CD8-positive, alpha-beta memory T cell (primary cell): ENCODE measurements around the gene CXorf66. TPM values are rescaled to one million over a fixed set of nuclear protein-coding genes. Genes with fewer than 3 reads are reported as not detected.
"Not testable (repeated sequence)": the region's sequence is repeated elsewhere in the genome, so short reads cannot be mapped to it uniquely, and the experiment has no call there.

ENCODE experiments used
- CTCF ChIA-PET: fragments of 350-600 bp; sonication (Branson Sonifier 250); formaldehyde crosslinking; loops from one replicate; lab custom pipeline; 2021; ENCODE audit warnings: antibody characterized with exemption; lab: Charles Lee
- POLR2A ChIA-PET: fragments of 350-600 bp; sonication (Branson Sonifier 250); formaldehyde crosslinking; loops from one replicate; lab custom pipeline; 2021; ENCODE audit warnings: antibody characterized with exemption; lab: Charles Lee
- DNase-seq, 5 donors: peaks; one replicate each; pipeline versions ENCODE4 v3.0.0 to v3.0.0-alpha.2; 2020 to 2022; ENCODE audit warnings: mixed read lengths in 1 of 5
- H3K27ac ChIP-seq: one replicate; pipeline ENCODE4 v1.7.0; 2013; ENCODE audit warnings: low read depth, mild to moderate bottlenecking, low read length, moderate library complexity
- H3K27me3 ChIP-seq: 2 replicates; pipeline ENCODE4 v1.7.0; 2013; ENCODE audit warnings: low read length, mild to moderate bottlenecking; ENCODE audit not compliant: insufficient read depth, poor library complexity, severe bottlenecking
- H3K36me3 ChIP-seq: 2 replicates; pipeline ENCODE4 v1.7.0; 2013; ENCODE audit warnings: mild to moderate bottlenecking, low read length, moderate library complexity; ENCODE audit not compliant: insufficient read depth
- H3K4me1 ChIP-seq: 2 replicates; pipeline ENCODE4 v1.7.0; 2013; ENCODE audit warnings: mild to moderate bottlenecking, low read length, moderate library complexity; ENCODE audit not compliant: insufficient read depth
- H3K4me3 ChIP-seq: 2 replicates; pipeline ENCODE4 v1.7.0; 2013; ENCODE audit warnings: mild to moderate bottlenecking, low read length
- H3K9me3 ChIP-seq: 2 replicates; pipeline ENCODE4 v1.7.0; 2013; ENCODE audit warnings: mild to moderate bottlenecking, low read length
- H3K27ac Mint-ChIP-seq, 8 donors: one replicate each; pipeline ENCODE4 v1.8.0; 2020 to 2021; ENCODE audit warnings: mixed read lengths in 8 of 8, mild to moderate bottlenecking in 6 of 8, inconsistent platforms in 3 of 8, moderate library complexity in 3 of 8
- H3K27me3 Mint-ChIP-seq, 2 donors: one replicate each; pipeline ENCODE4 v1.8.0; 2020 to 2021; ENCODE audit warnings: mixed read lengths in 2 of 2, mild to moderate bottlenecking in 1 of 2, moderate library complexity in 1 of 2
- H3K36me3 Mint-ChIP-seq, 3 donors: one replicate each; pipeline ENCODE4 v1.8.0; 2020 to 2021; ENCODE audit warnings: mixed read lengths in 3 of 3, inconsistent platforms in 1 of 3, mild to moderate bottlenecking in 1 of 3
- H3K4me1 Mint-ChIP-seq, 3 donors: one replicate each; pipeline ENCODE4 v1.8.0; 2020 to 2021; ENCODE audit warnings: mixed read lengths in 3 of 3, inconsistent platforms in 1 of 3, mild to moderate bottlenecking in 1 of 3
- H3K4me3 Mint-ChIP-seq, 7 donors: one replicate each; pipeline ENCODE4 v1.8.0; 2020 to 2021; ENCODE audit warnings: mixed read lengths in 7 of 7, mild to moderate bottlenecking in 6 of 7, moderate library complexity in 4 of 7, inconsistent platforms in 2 of 7
- H3K9me3 Mint-ChIP-seq, 5 donors: one replicate each; pipeline ENCODE4 v1.8.0; 2020 to 2022; ENCODE audit warnings: mixed read lengths in 5 of 5, mild to moderate bottlenecking in 3 of 5, moderate library complexity in 2 of 5, inconsistent platforms in 1 of 5
- polyA plus RNA-seq: library from polyadenylated mRNA; unstranded; fragments of 300-500 nt; fragmentation: Illumina TruSeq; gene quantifications from one replicate; pipeline ENCODE4 v1.2.3, GENCODE V29; 2021
- total RNA-seq, 2 experiments: library from RNA; stranded (reverse); gene quantifications; one replicate each; pipeline ENCODE4 v1.2.3, GENCODE V29; 2021

The CXorf66 gene
- total and polyA plus RNA-seq, 3 experiments from 2014 or later, result not detected

- H3K36me3 Mint-ChIP-seq, result no peaks in the 10 kb centered on the region
- no peak overlapping the region for H3K27ac Mint-ChIP-seq
- no peak overlapping the region for H3K4me3 ChIP-seq
- no peak for DNase-seq
- CTCF ChIA-PET, result no interaction called here
- no peaks in the 10 kb centered on the region for H3K36me3 ChIP-seq
- H3K4me3 Mint-ChIP-seq, result no peak overlapping the region
- POLR2A ChIA-PET, result no interaction called here
- no peaks in the 10 kb centered on the region for H3K4me1 ChIP-seq
- H3K9me3 Mint-ChIP-seq, result peaks cover 0 to 4% (median 0%) of the 10 kb centered on the region in 5 donors
- H3K27ac ChIP-seq, result no peak overlapping the region
- no peaks in the 10 kb centered on the region for H3K9me3 ChIP-seq
- no peaks in the 10 kb centered on the region for H3K27me3 ChIP-seq
- H3K4me1 Mint-ChIP-seq, result no peaks in the 10 kb centered on the region
- H3K27me3 Mint-ChIP-seq, result peaks cover 16 to 17% of the 10 kb centered on the region in 2 donors
Observed at GRCh38 chrX:139967300-139967699, 2.0 kb upstream of the CXorf66 start.

DNA sequence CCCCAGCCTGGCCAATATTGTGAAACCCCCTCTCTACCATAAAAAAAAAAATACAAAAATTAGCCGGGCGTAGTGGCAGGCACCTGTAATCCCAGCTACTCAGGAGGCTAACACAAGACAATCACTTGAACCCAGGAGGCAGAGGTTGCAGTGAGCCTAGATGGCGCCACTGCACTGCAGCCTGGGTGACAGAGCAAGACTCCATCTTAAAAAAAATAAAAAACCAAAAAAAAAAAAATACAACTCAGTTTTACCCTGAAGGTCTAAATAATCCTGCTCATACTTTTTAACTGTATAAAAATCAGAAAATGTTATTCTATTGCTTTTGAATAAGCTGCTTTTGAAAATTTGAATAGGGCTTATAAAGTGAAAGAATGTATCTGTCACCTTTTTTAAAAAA lies 838 bp upstream of the CXorf66 start:
- H3K36me3 ChIP-seq, CTCF ChIA-PET, H3K4me3 ChIP-seq, POLR2A ChIA-PET, H3K9me3 Mint-ChIP-seq, H3K4me1 ChIP-seq, H3K4me3 Mint-ChIP-seq, H3K27ac Mint-ChIP-seq, H3K27ac ChIP-seq, H3K9me3 ChIP-seq, DNase-seq, H3K36me3 Mint-ChIP-seq, H3K27me3 ChIP-seq, H3K4me1 Mint-ChIP-seq: not testable (repeated sequence)
- H3K27me3 Mint-ChIP-seq, result peaks cover 14 to 23% of the 10 kb centered on the region in 2 donors

DNA sequence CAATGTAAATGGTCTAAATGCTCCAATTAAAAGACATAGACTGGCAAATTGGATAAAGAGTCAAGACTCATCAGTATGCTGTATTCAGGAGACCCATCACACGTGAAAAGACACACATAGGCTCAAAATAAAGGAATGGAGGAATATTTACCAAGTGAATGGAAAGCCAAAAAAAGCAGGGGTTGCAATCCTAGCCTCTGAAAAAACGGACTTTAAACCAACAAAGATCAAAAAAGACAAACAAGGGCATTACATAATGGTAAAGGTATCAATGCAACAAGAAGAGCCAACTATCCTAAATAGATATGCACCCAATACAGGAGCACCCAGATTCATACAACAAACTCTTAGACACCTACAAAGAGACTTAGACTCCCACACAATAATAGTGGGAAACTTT lies 4.2 kb downstream of the CXorf66 start:
- H3K4me3 Mint-ChIP-seq, H3K27me3 ChIP-seq, H3K9me3 Mint-ChIP-seq, CTCF ChIA-PET, DNase-seq, H3K4me1 Mint-ChIP-seq, H3K27ac ChIP-seq, POLR2A ChIA-PET, H3K4me1 ChIP-seq, H3K4me3 ChIP-seq, H3K9me3 ChIP-seq, H3K36me3 Mint-ChIP-seq, H3K27ac Mint-ChIP-seq, H3K36me3 ChIP-seq: not testable (repeated sequence)
- peaks cover 16 to 36% of the 10 kb centered on the region in 2 donors for H3K27me3 Mint-ChIP-seq

GRCh38 chrX:139949703-139950102 lies 15.6 kb downstream of the CXorf66 start:
- H3K27me3 ChIP-seq, result no peaks in the 10 kb centered on the region
- CTCF ChIA-PET, result no interaction called here
- Mint-ChIP-seq H3K27me3 (peaks cover 3 to 8% of the 10 kb centered on the region in 2 donors), H3K36me3 (no peaks in the 10 kb centered on the region), H3K9me3 (no peaks in the 10 kb centered on the region), H3K4me3 (no peak overlapping the region), H3K4me1 (no peaks in the 10 kb centered on the region), H3K27ac (no peak overlapping the region)
- no peaks in the 10 kb centered on the region for H3K36me3 ChIP-seq
- POLR2A ChIA-PET, result no interaction called here
- no peak overlapping the region for H3K4me3 ChIP-seq
- DNase-seq, result no peak
- H3K27ac ChIP-seq, result no peak overlapping the region
- H3K9me3 ChIP-seq, result no peaks in the 10 kb centered on the region
- H3K4me1 ChIP-seq, result no peaks in the 10 kb centered on the region

GRCh38 chrX:139945075-139945474 lies 20.2 kb downstream of the CXorf66 start:
- no peak overlapping the region for H3K4me3 Mint-ChIP-seq
- no peak overlapping the region for H3K4me3 ChIP-seq
- no peak overlapping the region for H3K27ac ChIP-seq
- H3K36me3 Mint-ChIP-seq, result no peaks in the 10 kb centered on the region
- no peak overlapping the region for H3K27ac Mint-ChIP-seq
- H3K9me3 Mint-ChIP-seq, result no peaks in the 10 kb centered on the region
- no peaks in the 10 kb centered on the region for H3K27me3 ChIP-seq
- peaks cover 0 to 5% of the 10 kb centered on the region in 2 donors for H3K27me3 Mint-ChIP-seq
- DNase-seq, result no peak
- POLR2A ChIA-PET, result no interaction called here
- no peaks in the 10 kb centered on the region for H3K9me3 ChIP-seq
- H3K4me1 Mint-ChIP-seq, result no peaks in the 10 kb centered on the region
- no peaks in the 10 kb centered on the region for H3K36me3 ChIP-seq
- H3K4me1 ChIP-seq, result no peaks in the 10 kb centered on the region
- CTCF ChIA-PET, result no interaction called here

- Histone ChIP-seq H3K27me3 (no peaks in the 10 kb centered on the region), H3K36me3 (no peaks in the 10 kb centered on the region), H3K27ac (no peak overlapping the region), H3K4me1 (no peaks in the 10 kb centered on the region), H3K4me3 (no peak overlapping the region), H3K9me3 (no peaks in the 10 kb centered on the region)
- Mint-ChIP-seq H3K27ac (peak overlapping the region in 1 of 8 donors; percentile 69), H3K4me3 (no peak overlapping the region), H3K36me3 (peaks cover 0 to 3% (median 0%) of the 10 kb centered on the region in 3 donors), H3K4me1 (peaks cover 4 to 5% (median 4%) of the 10 kb centered on the region in 3 donors), H3K27me3 (peaks cover 0 to 5% of the 10 kb centered on the region in 2 donors), H3K9me3 (no peaks in the 10 kb centered on the region)
- ChIA-PET CTCF (no interaction called here), POLR2A (no interaction called here)
- DNase-seq, result no peak
Observed at GRCh38 chrX:139936259-139936658, 29.1 kb downstream of the CXorf66 start.

GRCh38 chrX:139933904-139934303 lies 31.4 kb downstream of the CXorf66 start:
- no peaks in the 10 kb centered on the region for H3K27me3 ChIP-seq
- Mint-ChIP-seq H3K27ac (peak overlapping the region in 5 of 8 donors; percentile 60 to 95 (median 81)), H3K27me3 (peaks cover 0 to 8% of the 10 kb centered on the region in 2 donors), H3K9me3 (no peaks in the 10 kb centered on the region), H3K4me3 (peak overlapping the region; percentile 89 to 99 (median 91)), H3K4me1 (peaks cover 20 to 25% (median 20%) of the 10 kb centered on the region in 3 donors), H3K36me3 (peaks cover 0 to 3% (median 0%) of the 10 kb centered on the region in 3 donors)
- POLR2A ChIA-PET, result no interaction called here
- DNase-seq, result no peak
- no peak overlapping the region for H3K4me3 ChIP-seq
- CTCF ChIA-PET, result no interaction called here
- no peaks in the 10 kb centered on the region for H3K9me3 ChIP-seq
- H3K27ac ChIP-seq, result peak overlapping the region; percentile 83
- H3K4me1 ChIP-seq, result peaks cover 9% of the 10 kb centered on the region
- no peaks in the 10 kb centered on the region for H3K36me3 ChIP-seq

- H3K36me3 ChIP-seq, result no peaks in the 10 kb centered on the region
- H3K36me3 Mint-ChIP-seq, result peaks cover 0 to 3% (median 0%) of the 10 kb centered on the region in 3 donors
- H3K4me1 Mint-ChIP-seq, result peaks cover 22 to 29% (median 26%) of the 10 kb centered on the region in 3 donors
- H3K27me3 ChIP-seq, result no peaks in the 10 kb centered on the region
- peak within 1 kb of the TSS; percentile 89 to 99 (median 91) for H3K4me3 Mint-ChIP-seq
- ChIA-PET CTCF (no interaction called here), POLR2A (no interaction called here)
- H3K27me3 Mint-ChIP-seq, result peaks cover 0 to 8% of the 10 kb centered on the region in 2 donors
- peak; percentile 67 to 88 (median 76) for DNase-seq
- no peaks in the 10 kb centered on the region for H3K9me3 ChIP-seq
- H3K27ac Mint-ChIP-seq, result peak within 1 kb of the TSS; percentile 91 to 99 (median 95)
- H3K4me3 ChIP-seq, result peak within 1 kb of the TSS; percentile 78
- peak within 1 kb of the TSS; percentile 83 for H3K27ac ChIP-seq
- peaks cover 9% of the 10 kb centered on the region for H3K4me1 ChIP-seq
- H3K9me3 Mint-ChIP-seq, result no peaks in the 10 kb centered on the region
Observed at GRCh38 chrX:139932901-139933796, 32.2 kb downstream of the CXorf66 start, which contains the start of gene ATP11C. Gene ATP11C (minus strand): TSS chrX:139933053. CDS start chrX:139932042, 1,011 bp downstream.
